Measurements from ENCODE around the gene DHRS11.
A peak's percentile ranks its signal among the peaks of the same experiment; 100 is the strongest.
"Not testable (repeated sequence)": the region's sequence is repeated elsewhere in the genome, so short reads cannot be mapped to it uniquely, and the experiment has no call there.

Gene DHRS11

GRCh38 chr17:36594626-36595401 is 3.1 kb downstream of the DHRS11 start:
- DNase-seq, result no peak

- no peak for DNase-seq
These were observed 5.5 kb downstream of the DHRS11 start for GRCh38 chr17:36597226-36597625.

DNA sequence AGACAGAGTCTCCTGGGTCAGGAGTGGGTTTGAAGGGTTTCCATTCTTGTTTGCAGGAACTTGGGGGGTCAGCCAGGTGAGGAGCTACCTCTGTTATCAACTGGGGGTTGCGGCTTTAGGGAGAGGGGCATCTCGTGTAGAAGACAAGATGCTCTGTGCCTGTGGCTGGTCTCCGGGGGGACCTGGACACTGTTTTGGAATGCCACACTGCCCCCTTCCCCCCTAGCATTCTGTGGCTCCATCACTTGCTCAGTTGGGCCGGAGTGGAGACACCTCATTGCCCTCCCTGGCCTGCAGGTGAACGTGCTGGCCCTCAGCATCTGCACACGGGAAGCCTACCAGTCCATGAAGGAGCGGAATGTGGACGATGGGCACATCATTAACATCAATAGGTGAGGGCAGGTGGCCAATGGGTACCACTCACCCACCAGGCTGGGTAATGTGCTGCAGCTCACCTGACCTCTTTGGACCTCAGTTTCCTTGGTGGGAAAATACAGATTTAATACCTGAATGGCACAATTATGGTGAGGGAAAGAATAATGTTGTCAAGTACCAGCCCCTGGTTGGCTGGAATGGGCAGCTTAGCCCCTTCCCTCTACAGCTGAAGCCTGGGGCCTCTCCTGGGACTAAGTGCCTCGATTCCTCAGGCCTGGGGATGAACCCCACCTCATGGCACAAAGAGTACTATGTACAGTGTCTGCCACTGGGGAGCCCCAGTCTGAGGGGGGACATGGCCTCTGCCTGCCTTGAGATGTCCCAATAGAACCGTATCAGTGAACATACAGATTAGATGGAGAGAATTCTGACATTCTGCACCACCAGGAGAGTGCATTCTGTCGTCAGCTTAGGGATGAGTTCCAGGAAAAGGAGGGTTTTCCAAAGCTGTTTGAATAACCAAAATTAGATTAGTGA is 6.4 kb downstream of the DHRS11 start:
- DNase-seq, result no peak

GRCh38 chr17:36598951-36599401 is 7.3 kb downstream of the DHRS11 start:
- no peak for DNase-seq

DNA sequence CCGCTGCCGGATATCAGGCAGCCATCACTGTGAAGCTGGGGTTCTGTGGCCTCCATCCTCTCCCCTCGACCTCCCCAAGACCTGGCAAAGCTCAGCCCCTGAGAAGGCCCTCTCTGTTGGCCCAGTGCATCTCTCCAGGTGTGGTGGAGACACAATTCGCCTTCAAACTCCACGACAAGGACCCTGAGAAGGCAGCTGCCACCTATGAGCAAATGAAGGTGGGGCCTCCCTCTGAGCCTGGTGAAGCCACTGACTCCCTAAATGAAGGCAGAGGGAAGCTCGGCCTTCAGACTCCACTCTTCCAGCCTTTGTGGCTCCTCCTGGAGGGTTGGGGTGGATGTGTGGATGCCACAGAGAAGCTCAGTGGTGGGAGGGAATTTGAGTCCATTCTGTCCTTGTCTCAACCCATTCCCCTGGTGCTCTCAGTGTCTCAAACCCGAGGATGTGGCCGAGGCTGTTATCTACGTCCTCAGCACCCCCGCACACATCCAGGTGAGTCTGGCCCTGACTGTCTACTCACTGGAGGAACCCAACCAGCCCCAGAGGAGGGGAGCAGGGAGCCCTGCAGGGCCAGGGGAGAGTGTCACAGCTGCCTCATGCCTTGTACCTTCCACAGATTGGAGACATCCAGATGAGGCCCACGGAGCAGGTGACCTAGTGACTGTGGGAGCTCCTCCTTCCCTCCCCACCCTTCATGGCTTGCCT is 8.0 kb downstream of the DHRS11 start:
- DNase-seq, result no peak

- DNase-seq, result no peak
These were observed 8.8 kb downstream of the DHRS11 start for GRCh38 chr17:36600465-36600864.

DNA sequence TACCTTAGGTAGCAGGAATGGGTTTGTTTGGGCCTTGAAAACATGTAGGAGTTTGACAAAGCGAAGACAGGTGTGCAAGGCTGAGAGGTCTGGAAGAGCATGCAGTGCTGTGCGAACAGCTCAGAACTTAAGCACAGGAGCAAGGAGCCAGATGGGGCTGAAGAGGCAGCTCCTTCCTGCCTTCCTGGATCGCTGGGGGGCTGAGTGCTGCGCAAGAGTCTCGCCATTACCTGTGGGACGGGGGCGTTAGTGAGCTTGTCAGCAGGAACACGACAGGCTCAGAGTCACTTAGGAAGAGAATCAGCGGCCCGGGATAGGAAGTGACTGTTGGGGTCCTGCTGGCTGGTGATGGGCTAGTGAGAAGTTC is 9.2 kb downstream of the DHRS11 start:
- DNase-seq, result peak; percentile 20 to 27

DNA sequence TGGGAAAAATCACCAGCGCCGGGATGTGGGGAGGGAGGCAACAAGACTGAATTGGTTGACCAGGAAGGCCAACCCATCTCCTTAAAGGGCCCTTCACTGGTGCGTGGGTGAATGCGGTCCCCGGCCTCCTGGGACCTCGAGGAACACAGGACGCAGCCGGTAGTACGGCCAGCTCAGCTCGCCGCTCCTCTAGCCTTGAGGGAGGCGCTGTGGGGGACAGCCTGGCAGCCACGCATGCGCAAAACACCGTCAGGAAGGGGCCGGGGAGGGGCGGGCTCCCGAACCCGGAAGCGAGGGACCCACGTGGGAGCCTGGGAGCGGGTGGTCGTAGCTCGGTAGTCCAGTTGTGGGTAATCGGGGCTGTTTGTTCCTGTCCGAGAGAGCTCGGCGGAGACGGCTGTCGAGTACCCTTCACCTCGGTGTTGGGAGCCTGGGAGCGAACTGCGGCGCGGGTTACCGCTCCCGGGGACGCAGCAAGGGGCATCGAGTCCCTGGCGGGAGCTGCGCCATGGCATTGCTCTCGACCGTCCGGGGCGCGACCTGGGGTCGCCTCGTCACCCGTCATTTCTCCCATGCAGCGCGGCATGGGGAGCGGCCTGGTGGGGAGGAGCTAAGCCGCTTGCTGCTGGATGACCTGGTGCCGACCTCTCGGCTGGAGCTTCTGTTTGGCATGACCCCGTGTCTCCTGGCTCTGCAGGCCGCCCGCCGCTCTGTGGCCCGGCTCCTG is 9.8 kb downstream of the DHRS11 start, which contains the start of gene MRM1:
MRM1 (plus strand) TSS at position 281 of the 727 bp plus-strand sequence; CDS start at position 509, 228 bp downstream.
- peak; percentile 86 to 90 for DNase-seq

GRCh38 chr17:36602030-36602748 is 10.5 kb downstream of the DHRS11 start:
- DNase-seq, result no peak

DNA sequence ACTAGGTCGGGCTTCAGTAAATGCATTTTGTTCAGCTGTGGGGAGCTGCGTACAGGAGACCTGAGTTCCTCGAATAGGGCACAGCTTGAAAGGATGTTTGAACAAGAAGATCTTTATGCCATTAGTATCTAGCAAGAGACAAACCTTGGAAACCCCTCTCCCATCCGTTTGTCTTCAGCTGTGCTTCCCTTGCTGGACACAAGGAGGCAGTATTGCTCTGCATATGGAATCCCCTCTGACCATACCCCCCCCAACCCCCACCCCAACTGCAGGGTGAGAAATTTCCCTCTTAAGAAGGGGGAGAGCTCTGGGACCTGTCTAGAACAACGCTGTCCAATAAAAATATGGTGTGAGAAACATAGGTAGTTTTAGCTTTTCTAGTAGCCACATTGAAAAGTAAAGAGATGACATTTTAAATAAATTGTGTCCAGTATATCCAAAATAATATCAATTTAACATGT is 11.3 kb downstream of the DHRS11 start:
- DNase-seq, result peak; percentile 72

DNA sequence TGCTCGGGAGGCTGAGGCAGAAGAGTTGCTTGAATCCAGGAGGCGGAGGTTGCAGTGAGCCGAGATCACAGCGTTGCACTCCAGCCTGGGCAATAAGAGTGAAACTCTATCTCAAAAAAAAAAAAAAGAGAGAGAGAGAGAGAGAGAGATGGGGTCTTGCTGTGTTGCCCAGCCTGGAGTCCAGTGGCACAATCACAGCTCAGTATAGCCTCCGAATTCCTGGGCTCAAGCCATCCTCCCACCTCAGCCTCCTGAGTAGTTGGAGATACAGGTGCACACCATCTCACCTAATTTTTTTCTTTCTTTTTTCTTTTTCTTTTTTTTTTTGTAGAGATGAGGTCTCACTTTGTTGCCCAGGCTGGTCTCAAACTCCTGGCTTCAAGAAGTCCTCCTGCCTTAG is 13.3 kb downstream of the DHRS11 start:
- DNase-seq, result not testable (repeated sequence)

DNA sequence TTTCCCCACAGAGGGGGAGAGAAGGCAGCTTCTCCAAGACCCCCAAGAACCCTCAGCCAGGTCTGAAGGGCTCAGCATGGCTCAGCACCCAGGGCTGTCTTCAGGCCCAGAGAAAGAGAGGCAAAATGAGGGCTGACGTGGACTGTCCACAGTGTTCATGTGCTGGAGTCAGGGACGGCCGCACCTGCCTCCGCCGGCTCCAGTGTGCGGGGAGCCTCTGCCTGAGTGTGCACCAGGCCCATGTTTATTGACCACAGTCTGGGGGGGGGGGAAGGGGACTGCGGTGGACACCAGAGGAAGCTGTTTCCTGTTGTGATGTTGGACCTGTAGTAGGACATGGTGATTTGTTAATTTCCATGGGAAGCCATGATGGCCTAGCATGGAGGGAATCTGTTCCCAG is 16.6 kb downstream of the DHRS11 start:
- DNase-seq, result no peak

- DNase-seq, result no peak
These were observed 17.3 kb downstream of the DHRS11 start for GRCh38 chr17:36608794-36609497.

- DNase-seq, result no peak
These were observed 17.8 kb downstream of the DHRS11 start for GRCh38 chr17:36609498-36609862.

- DNase-seq, result no peak
These were observed 18.8 kb downstream of the DHRS11 start for GRCh38 chr17:36610474-36610873.

- DNase-seq, result no peak
These were observed 19.8 kb downstream of the DHRS11 start for GRCh38 chr17:36611345-36612072.

GRCh38 chr17:36612323-36612722 is 20.6 kb downstream of the DHRS11 start:
- DNase-seq, result no peak

DNA sequence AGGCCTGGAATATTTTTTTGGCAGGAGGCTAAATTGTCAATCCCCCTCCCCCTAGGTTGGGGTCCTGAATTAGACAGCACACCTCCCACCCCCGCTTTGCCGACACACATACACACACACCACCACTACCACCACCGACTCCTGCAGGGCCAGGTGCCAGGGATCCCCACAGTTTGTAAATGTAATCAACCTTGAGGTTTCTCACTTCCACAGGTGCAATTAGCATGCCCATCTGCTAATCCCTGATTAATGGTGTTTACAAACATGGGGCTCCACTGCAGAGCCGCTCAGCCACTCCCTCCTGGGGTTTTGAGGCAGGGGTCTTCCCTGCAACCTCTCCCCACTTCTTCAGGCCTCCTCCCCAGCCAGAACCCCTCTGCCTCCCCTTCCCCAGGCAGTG is 21.5 kb downstream of the DHRS11 start:
- no peak for DNase-seq

GRCh38 chr17:36614081-36614480 is 22.4 kb downstream of the DHRS11 start:
- DNase-seq, result no peak

DNA sequence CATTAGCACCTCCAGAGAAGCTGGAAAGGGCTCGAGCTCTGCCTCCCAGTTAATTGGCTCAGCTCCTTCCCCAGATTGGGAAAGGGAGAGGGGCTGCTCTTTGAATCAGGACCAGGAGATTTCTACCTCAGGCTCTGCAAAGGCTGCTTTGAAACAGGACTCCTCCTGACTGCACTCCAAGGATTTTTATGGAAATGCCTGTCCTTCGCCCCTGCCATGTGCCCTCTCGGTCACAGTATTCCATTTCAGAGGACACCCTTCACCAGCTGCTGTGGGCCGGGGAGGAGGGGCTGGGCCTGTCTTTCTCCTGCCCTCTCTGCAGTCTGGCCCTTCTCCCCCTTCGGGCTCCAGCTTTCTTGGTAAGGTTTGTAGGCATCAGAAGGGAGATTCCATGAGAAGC is 23.3 kb downstream of the DHRS11 start:
- DNase-seq, result no peak
